Nephron (organoid): ENCODE results near the gene HCN2.

ENCODE experiments used
- H3K27ac Mint-ChIP-seq, 3 experiments: 2 replicates each; pipeline ENCODE4 v1.8.0; 2020; ENCODE audit warnings: mixed read lengths in 3 of 3, mild to moderate bottlenecking in 2 of 3, moderate library complexity in 1 of 3
- H3K27me3 Mint-ChIP-seq: 2 replicates; pipeline ENCODE4 v1.8.0; 2021; ENCODE audit warnings: low read depth, mild to moderate bottlenecking, moderate library complexity, mixed read lengths
- H3K36me3 Mint-ChIP-seq: 2 replicates; pipeline ENCODE4 v1.8.0; 2020; ENCODE audit warnings: low read depth, mixed read lengths
- H3K4me1 Mint-ChIP-seq: 2 replicates; pipeline ENCODE4 v1.8.0; 2020; ENCODE audit warnings: mixed read lengths
- H3K4me3 Mint-ChIP-seq, 3 experiments: 2 replicates each; pipeline ENCODE4 v1.8.0; 2020; ENCODE audit warnings: mild to moderate bottlenecking in 3 of 3, mixed read lengths in 3 of 3, moderate library complexity in 2 of 3
- H3K9me3 Mint-ChIP-seq: 2 replicates; pipeline ENCODE4 v1.8.0; 2020; ENCODE audit warnings: mixed read lengths
- CTCF ChIP-seq, 3 experiments: fragments of 200-600 bp; sonication (generic); IDR thresholded peaks; one replicate each; pipeline ENCODE4 v1.5.0; 2021; ENCODE audit warnings: antibody characterized with exemption in 3 of 3; ENCODE audit not compliant: unreplicated experiment in 3 of 3

The HCN2 gene

GRCh38 chr19:651114-651818 lies 61.6 kb downstream of the HCN2 start:
- Mint-ChIP-seq H3K27me3 (no peaks in the 10 kb centered on the region), H3K4me1 (peaks cover 18% of the 10 kb centered on the region), H3K9me3 (no peaks in the 10 kb centered on the region), H3K27ac (no peak overlapping the region), H3K36me3 (peaks cover 8% of the 10 kb centered on the region), H3K4me3 (no peak overlapping the region)
- no peak for TF ChIP-seq CTCF (IDR thresholded peaks at IDR 0.05; ENCODE audit: unreplicated experiment in 3 of 3)

GRCh38 chr19:651991-652390 lies 62.3 kb downstream of the HCN2 start:
- peaks cover 7% of the 10 kb centered on the region for H3K36me3 Mint-ChIP-seq
- H3K9me3 Mint-ChIP-seq: no peaks in the 10 kb centered on the region
- H3K4me3 Mint-ChIP-seq: no peak overlapping the region
- no peak for TF ChIP-seq CTCF (IDR thresholded peaks at IDR 0.05; ENCODE audit: unreplicated experiment in 3 of 3)
- H3K27ac Mint-ChIP-seq: no peak overlapping the region
- H3K27me3 Mint-ChIP-seq: no peaks in the 10 kb centered on the region
- H3K4me1 Mint-ChIP-seq: peaks cover 20% of the 10 kb centered on the region

- TF ChIP-seq CTCF (IDR thresholded peaks at IDR 0.05; ENCODE audit: unreplicated experiment in 3 of 3): no peak
- Mint-ChIP-seq H3K4me3 (no peak overlapping the region), H3K27ac (no peak overlapping the region)
Observed at GRCh38 chr19:652467-653389, 63.0 kb downstream of the HCN2 start.

GRCh38 chr19:653425-653824 lies 63.7 kb downstream of the HCN2 start:
- peaks cover 20% of the 10 kb centered on the region for H3K4me1 Mint-ChIP-seq

More at GRCh38 chr19:652467-653389, 63.0 kb downstream of the HCN2 start:
- H3K27me3 Mint-ChIP-seq: no peaks in the 10 kb centered on the region
- peaks cover 7% of the 10 kb centered on the region for H3K36me3 Mint-ChIP-seq
- no peaks in the 10 kb centered on the region for H3K9me3 Mint-ChIP-seq
- H3K4me1 Mint-ChIP-seq: peaks cover 20% of the 10 kb centered on the region

GRCh38 chr19:655691-656090 lies 66.0 kb downstream of the HCN2 start:
- Mint-ChIP-seq H3K27ac (peak overlapping the region in 2 of 3 experiments; percentile 44 to 51), H3K36me3 (peaks cover 6% of the 10 kb centered on the region), H3K4me1 (peaks cover 29% of the 10 kb centered on the region), H3K9me3 (no peaks in the 10 kb centered on the region), H3K27me3 (no peaks in the 10 kb centered on the region), H3K4me3 (no peak overlapping the region)
- no peak for TF ChIP-seq CTCF (IDR thresholded peaks at IDR 0.05; ENCODE audit: unreplicated experiment in 3 of 3)

More at GRCh38 chr19:653425-653824, 63.7 kb downstream of the HCN2 start:
- Mint-ChIP-seq H3K9me3 (no peaks in the 10 kb centered on the region), H3K4me3 (no peak overlapping the region), H3K27ac (no peak overlapping the region), H3K36me3 (peaks cover 7% of the 10 kb centered on the region), H3K27me3 (no peaks in the 10 kb centered on the region)
- no peak for TF ChIP-seq CTCF (IDR thresholded peaks at IDR 0.05; ENCODE audit: unreplicated experiment in 3 of 3)
